Measurements from ENCODE around the gene MDC1.

Gene MDC1

DNA sequence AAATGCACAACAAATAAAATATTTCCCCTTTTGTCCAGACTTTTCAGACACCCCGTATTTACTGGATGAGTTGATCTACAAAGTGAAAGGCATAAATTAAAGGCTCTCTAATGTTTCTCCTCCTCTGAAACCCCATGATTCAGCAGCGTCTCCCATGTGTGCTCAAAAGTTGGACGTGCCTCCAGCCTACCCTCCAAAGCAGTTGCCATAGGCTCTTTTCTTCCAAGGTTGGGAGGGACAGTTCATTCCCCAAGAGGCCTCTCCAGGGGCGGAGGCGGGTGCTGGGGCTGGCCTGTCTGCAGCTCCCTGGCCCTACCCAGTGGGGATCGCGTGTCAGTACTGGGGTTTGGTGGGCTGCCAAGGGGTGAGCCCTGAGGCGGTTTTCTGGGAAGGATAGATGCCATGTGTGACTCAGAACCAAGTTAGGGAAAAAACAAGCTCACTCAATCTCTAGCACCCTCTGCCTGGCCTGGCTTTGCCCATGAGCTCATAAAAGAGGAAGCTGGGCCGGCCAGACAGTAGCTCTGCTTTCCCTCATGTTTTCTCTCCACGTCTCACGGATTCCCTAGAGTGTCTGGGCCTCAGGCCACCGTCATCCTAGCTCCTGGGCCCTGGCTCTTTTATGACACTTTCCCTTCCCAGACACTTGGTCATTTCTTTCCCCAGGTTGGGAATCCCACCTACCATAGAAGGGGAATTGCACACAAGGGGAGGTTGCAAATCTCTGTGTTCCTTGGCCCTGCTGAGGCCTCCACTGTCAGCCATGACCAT lies 35.3 kb upstream of the MDC1 start:
- TF ChIP-seq CTCF (conservative IDR thresholded peaks at IDR 0.05; ENCODE audit: control insufficient read depth, insufficient read depth, low read depth, low read length), result peak; percentile 9
- DNase-seq (ENCODE audit: low read depth), result peak; percentile 100
- no peak overlapping the region for H3K4me3 ChIP-seq (ENCODE audit: control insufficient read depth, low read depth, low read length)

GRCh38 chr6:30750379-30750668 lies 33.2 kb upstream of the MDC1 start:
- no peak for TF ChIP-seq CTCF (conservative IDR thresholded peaks at IDR 0.05; ENCODE audit: control insufficient read depth, insufficient read depth, low read depth, low read length)
- no peak overlapping the region for H3K4me3 ChIP-seq (ENCODE audit: control insufficient read depth, low read depth, low read length)
- DNase-seq (ENCODE audit: low read depth), result no peak

DNA sequence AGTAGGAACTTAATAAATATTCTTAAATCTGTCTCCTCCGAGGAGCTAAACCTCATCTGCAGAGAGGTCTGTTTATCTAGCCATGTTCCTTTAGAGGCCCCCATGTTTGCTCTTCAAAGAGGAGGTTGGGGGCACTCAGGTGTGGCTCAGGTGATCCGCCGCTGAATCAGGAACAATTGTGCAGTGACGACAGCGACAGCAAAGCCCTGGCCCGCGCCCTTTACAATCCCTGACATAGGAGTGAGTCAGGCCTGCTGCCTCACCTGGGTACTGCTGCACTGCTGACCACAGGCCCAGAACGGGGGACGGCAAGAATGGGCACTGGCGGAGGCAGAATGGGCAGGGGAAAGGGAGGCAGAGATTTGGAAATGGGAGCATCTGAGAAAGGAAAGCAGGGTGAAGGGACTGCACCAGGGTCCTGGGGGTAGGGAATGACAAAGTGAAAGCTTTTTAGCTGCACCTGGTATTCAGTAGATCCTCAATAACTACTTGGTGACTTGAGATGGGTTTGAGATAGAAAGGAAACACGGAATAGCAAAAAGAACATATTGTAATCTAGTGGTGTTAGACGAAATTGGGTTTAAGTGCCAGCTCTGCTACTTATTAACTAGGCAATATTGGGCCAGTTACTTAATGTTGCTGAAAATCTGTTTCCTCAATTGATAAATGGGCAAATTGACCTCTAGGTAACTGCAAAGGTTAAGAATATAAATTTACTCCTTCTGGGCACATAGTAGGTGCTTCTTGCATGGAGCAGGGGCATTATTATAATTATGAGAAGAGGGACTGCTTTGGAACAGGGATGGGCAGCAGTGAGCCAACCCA lies 32.7 kb upstream of the MDC1 start:
- TF ChIP-seq CTCF (conservative IDR thresholded peaks at IDR 0.05; ENCODE audit: control insufficient read depth, insufficient read depth, low read depth, low read length), result no peak
- H3K4me3 ChIP-seq (ENCODE audit: control insufficient read depth, low read depth, low read length), result no peak overlapping the region
- no peak for DNase-seq (ENCODE audit: low read depth)

DNA sequence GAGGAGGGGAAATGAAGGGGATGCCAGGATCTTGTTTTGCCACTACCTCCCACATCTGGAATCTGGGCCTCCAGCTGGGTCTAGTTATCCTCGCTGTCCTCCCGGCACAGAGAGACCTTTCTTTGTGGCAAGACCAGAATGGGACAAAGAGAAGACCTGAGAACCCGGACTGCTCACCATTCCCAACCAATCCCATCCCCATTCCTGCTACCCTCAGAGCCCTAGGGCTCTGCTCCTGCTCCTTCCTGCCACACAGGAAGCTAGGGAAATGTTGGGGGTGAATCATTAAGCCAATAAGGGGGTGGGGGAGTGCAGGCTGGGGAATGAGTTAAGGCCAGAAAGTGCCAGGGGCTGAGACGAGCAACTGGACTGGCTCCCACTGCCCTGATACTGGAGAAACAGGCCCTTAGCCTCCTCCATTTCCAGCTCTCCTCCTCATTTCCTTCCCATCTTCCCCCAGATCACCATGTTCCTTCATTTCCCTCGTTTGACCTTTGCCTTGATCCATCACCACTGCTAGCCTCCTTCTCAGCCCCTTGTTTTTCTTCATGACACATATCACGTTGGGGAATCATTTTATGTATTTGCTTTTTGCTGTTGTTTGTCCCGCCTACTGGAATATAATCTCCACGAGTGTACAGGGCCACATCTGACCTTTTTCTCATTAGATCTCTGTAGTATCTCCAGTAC lies 31.9 kb upstream of the MDC1 start:
- no peak overlapping the region for H3K4me3 ChIP-seq (ENCODE audit: control insufficient read depth, low read depth, low read length)
- TF ChIP-seq CTCF (conservative IDR thresholded peaks at IDR 0.05; ENCODE audit: control insufficient read depth, insufficient read depth, low read depth, low read length), result no peak
- peak; percentile 51 for DNase-seq (ENCODE audit: low read depth)

DNA sequence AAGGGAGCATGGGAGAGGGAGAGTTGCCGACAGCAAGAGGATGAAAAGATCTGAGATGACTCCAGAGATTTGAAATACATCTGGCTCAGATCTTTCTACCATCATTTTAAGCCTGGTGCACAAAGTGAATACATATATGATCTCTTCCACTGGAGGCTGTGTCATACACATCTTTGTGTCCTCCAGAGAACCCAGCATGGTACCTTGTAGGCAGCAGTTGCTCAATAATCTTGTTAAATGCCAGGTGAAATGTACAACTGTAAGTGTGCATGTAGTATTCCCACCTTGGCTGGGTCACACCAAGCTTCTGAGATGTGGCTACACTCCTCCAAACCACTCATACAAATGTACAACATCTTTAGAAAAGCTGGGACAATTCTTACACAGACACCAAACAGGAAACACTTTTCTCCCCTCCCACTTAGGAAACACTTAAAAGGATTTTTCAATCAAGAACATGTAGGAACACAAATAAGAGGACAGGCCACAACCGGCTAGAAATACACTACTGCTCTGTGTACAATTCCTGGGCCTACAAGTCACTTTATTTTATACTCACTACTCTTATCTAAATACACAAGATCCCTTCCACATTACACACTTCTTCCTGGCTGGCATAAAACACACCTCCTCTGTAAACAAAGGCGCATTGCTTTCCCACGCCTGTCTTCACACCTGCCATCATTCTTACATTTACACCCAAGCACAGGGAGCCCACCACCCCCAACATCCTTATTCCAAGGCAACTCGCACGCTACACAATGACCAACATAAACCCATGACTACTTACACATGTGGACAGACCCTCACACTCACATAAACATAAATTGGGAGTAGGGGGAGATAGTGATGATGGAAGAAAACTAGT lies 31.1 kb upstream of the MDC1 start:
- no peak overlapping the region for H3K4me3 ChIP-seq (ENCODE audit: control insufficient read depth, low read depth, low read length)
- no peak for DNase-seq (ENCODE audit: low read depth)
- no peak for TF ChIP-seq CTCF (conservative IDR thresholded peaks at IDR 0.05; ENCODE audit: control insufficient read depth, insufficient read depth, low read depth, low read length)

GRCh38 chr6:30747300-30747687 lies 30.2 kb upstream of the MDC1 start:
- H3K4me3 ChIP-seq (ENCODE audit: control insufficient read depth, low read depth, low read length), result no peak overlapping the region
- TF ChIP-seq CTCF (conservative IDR thresholded peaks at IDR 0.05; ENCODE audit: control insufficient read depth, insufficient read depth, low read depth, low read length), result no peak
- DNase-seq (ENCODE audit: low read depth), result no peak

All from fibroblast of mammary gland (primary cell).